OCI-LY3 (cell line): ENCODE measurements around the gene NCKAP5.

Experiments
- H2AFZ ChIP-seq: fragments of 200-600, 300-600 bp; shearing (Covaris generic); 2 replicates; pipeline ENCODE4 v1.6.0; 2014; ENCODE audit warnings: antibody characterized with exemption, low read depth, low read length
- H3K27ac ChIP-seq: fragments of 200-600, 300-600 bp; sonication (generic); 2 replicates; pipeline ENCODE4 v1.5.1; 2014; ENCODE audit warnings: mild to moderate bottlenecking, low read length, moderate library complexity, mixed read lengths
- H3K27me3 ChIP-seq: fragments of 200-600, 300-600 bp; sonication (generic); 2 replicates; pipeline ENCODE4 v1.6.1; 2014; ENCODE audit warnings: low read depth, low read length, mixed read lengths
- H3K36me3 ChIP-seq: fragments of 200-600, 300-600 bp; sonication (generic); replicated peaks from 2 replicates; pipeline ENCODE3; 2014; ENCODE audit warnings: low read depth, low read length, mixed read lengths
- H3K4me1 ChIP-seq: fragments of 300-600, 200-600 bp; sonication (generic); 2 replicates; pipeline ENCODE4 v1.6.1; 2014; ENCODE audit warnings: low read length, mixed read lengths
- H3K4me2 ChIP-seq: fragments of 200-600, 300-600 bp; sonication (generic); 2 replicates; pipeline ENCODE4 v1.6.1; 2014; ENCODE audit warnings: low read length, mixed read lengths
- H3K4me3 ChIP-seq: fragments of 300-600, 200-600 bp; sonication (generic); 2 replicates; pipeline ENCODE4 v1.5.1; 2014; ENCODE audit warnings: antibody characterized with exemption, mild to moderate bottlenecking, low read length, moderate library complexity
- H3K79me2 ChIP-seq: fragments of 300-600, 200-600 bp; shearing (Covaris generic); 2 replicates; pipeline ENCODE4 v1.6.1; 2014; ENCODE audit warnings: mild to moderate bottlenecking, low read length, mixed read lengths
- H3K9ac ChIP-seq: fragments of 300-600, 200-600 bp; shearing (Covaris generic); 2 replicates; pipeline ENCODE4 v1.6.0; 2014; ENCODE audit warnings: mild to moderate bottlenecking, low read length, moderate library complexity
- H3K9me3 ChIP-seq: fragments of 200-600, 300-600 bp; shearing (Covaris generic); 2 replicates; pipeline ENCODE4 v1.6.1; 2014; ENCODE audit warnings: low read length, mixed read lengths; ENCODE audit not compliant: insufficient read depth
- H4K20me1 ChIP-seq: fragments of 200-600, 300-600 bp; sonication (generic); 2 replicates; pipeline ENCODE4 v1.6.1; 2016; ENCODE audit warnings: low read length, mixed read lengths; ENCODE audit not compliant: insufficient read depth
- EZH2phosphoT487 ChIP-seq: fragments of 200-600 bp; shearing (Covaris generic); IDR thresholded peaks from 2 replicates; pipeline ENCODE4 v1.6.1; 2018; ENCODE audit warnings: antibody characterized with exemption, mixed run types, low read depth
- TF ChIP-seq, protein P1 (sequence below): fragments of 200-600, 300-600 bp; sonication (generic); IDR thresholded peaks from 2 replicates; pipeline ENCODE4 v1.5.1; 2014; ENCODE audit warnings: antibody characterized with exemption, low read length, low read depth

The NCKAP5 gene

GRCh38 chr2:133287709-133288108, 280.6 kb downstream of the NCKAP5 start:
- Histone ChIP-seq H3K4me1 (no peaks in the 10 kb centered on the region), H3K4me2 (no peak overlapping the region), H3K79me2 (no peaks in the 10 kb centered on the region), H2AFZ (no peak overlapping the region), H4K20me1 (no peaks in the 10 kb centered on the region), H3K36me3 (no peaks in the 10 kb centered on the region), H3K27ac (no peak overlapping the region), H3K27me3 (no peaks in the 10 kb centered on the region), H3K9me3 (no peaks in the 10 kb centered on the region), H3K9ac (no peak overlapping the region), H3K4me3 (no peak overlapping the region)
- TF ChIP-seq, protein P1, sequence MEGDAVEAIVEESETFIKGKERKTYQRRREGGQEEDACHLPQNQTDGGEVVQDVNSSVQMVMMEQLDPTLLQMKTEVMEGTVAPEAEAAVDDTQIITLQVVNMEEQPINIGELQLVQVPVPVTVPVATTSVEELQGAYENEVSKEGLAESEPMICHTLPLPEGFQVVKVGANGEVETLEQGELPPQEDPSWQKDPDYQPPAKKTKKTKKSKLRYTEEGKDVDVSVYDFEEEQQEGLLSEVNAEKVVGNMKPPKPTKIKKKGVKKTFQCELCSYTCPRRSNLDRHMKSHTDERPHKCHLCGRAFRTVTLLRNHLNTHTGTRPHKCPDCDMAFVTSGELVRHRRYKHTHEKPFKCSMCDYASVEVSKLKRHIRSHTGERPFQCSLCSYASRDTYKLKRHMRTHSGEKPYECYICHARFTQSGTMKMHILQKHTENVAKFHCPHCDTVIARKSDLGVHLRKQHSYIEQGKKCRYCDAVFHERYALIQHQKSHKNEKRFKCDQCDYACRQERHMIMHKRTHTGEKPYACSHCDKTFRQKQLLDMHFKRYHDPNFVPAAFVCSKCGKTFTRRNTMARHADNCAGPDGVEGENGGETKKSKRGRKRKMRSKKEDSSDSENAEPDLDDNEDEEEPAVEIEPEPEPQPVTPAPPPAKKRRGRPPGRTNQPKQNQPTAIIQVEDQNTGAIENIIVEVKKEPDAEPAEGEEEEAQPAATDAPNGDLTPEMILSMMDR: no peak
- no peak for TF ChIP-seq EZH2phosphoT487

DNA sequence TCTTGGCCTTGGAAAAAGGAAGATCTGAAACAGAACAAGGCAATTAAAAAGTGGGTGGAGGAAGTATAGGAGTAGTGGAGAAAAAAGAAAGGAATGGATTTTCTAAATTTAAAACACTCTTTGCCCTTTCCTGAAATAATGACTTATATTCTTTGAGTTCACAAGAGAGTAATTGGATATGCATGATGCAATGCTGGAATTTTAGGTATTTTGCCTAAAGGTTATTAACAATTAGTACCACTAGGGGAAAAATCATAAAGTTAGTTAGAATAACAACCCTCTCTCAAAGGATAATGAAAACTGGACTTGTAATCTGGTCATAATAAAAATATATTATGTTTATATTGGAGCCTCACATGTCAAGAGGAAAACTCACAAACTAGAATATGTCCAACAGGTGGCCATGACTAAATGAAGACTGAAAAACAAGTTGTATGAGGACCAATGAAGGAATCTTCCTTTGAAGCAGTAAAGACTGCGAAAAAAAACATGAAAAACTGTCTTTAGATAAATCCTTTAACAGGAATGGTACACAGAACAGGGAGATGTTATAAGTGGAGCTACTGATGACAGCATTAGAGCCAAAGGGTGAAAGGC, 281.8 kb downstream of the NCKAP5 start:
- Histone ChIP-seq H3K27me3 (no peaks in the 10 kb centered on the region), H3K4me2 (no peak overlapping the region)

DNA sequence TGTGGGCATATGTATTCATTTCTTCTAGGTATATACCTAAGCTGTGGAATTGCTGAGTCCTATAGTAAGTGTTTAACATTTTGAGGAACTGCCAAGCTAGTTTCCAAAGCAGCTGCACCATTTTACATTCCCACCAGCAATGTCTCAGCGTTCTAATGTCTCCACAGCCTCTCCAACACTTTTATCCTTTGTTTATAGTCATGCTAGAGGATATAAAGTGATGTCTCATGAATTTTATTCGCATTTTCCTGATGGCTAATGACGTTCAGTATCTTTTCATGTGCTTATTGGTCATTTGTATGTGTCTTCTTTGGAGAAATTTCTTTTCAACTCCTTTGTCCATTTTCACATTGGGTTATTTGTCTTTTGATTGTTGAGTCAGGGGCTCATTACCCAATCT, 295.2 kb downstream of the NCKAP5 start:
- Histone ChIP-seq H3K9ac (no peak overlapping the region), H3K36me3 (no peaks in the 10 kb centered on the region), H3K79me2 (no peaks in the 10 kb centered on the region), H3K4me2 (no peak overlapping the region), H3K27ac (no peak overlapping the region), H3K27me3 (no peaks in the 10 kb centered on the region), H3K4me3 (no peak overlapping the region), H3K4me1 (no peaks in the 10 kb centered on the region), H2AFZ (no peak overlapping the region), H3K9me3 (no peaks in the 10 kb centered on the region), H4K20me1 (no peaks in the 10 kb centered on the region)
- TF ChIP-seq, protein P1: no peak
- TF ChIP-seq EZH2phosphoT487: no peak

More for the DNA sequence above, 281.8 kb downstream of the NCKAP5 start:
- Histone ChIP-seq H3K4me3 (no peak overlapping the region), H3K79me2 (no peaks in the 10 kb centered on the region), H3K9me3 (no peaks in the 10 kb centered on the region), H3K27ac (no peak overlapping the region), H4K20me1 (no peaks in the 10 kb centered on the region), H3K9ac (no peak overlapping the region), H3K36me3 (no peaks in the 10 kb centered on the region), H3K4me1 (no peaks in the 10 kb centered on the region), H2AFZ (no peak overlapping the region)
- TF ChIP-seq, protein P1: no peak
- TF ChIP-seq EZH2phosphoT487: no peak

- Histone ChIP-seq H3K27ac (no peak overlapping the region), H3K4me1 (0 out of 2 replicates have a peak, but pooled peaks cover 3% of the 10 kb centered on the region), H3K36me3 (no peaks in the 10 kb centered on the region), H3K79me2 (no peaks in the 10 kb centered on the region), H3K4me3 (no peak overlapping the region), H3K27me3 (no peaks in the 10 kb centered on the region), H2AFZ (no peak overlapping the region), H4K20me1 (no peaks in the 10 kb centered on the region), H3K9ac (no peak overlapping the region), H3K9me3 (no peaks in the 10 kb centered on the region), H3K4me2 (no peak overlapping the region)
- TF ChIP-seq EZH2phosphoT487: no peak
- TF ChIP-seq, protein P1: no peak
Measured at GRCh38 chr2:133271105-133271504, 297.2 kb downstream of the NCKAP5 start.
